HuH-7.5 (cell line): ENCODE data around the gene TPCN1.

Experiments used
- DNase-seq: peaks from one replicate; pipeline ENCODE4 v3.0.0; 2011; ENCODE audit warnings: low spot score

Gene TPCN1

GRCh38 chr12:113221181-113221996 lies at the start of gene TPCN1:
Gene TPCN1 (plus strand): TSS chr12:113221464. CDS start chr12:113226853, 5,389 bp downstream.
- peak; percentile 92 for DNase-seq

DNA sequence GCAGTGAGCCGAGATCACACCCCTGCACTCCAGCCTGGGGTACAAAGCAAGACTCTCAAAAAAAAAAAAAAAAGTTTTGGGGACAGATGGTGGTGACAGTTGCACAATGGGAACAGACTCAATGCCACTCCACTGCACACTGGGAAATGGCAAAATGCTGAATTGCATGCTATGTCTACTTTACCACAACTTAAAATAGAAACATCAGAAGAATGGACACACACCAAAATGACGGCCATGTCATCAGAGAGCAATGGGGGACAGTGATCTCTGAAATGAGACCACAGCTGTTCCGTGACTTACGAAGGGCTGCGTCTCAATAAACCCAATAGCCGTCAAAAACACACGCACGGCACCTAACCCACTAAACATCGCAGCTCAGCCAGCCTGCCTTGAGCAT lies 49.7 kb upstream of the TPCN1 start:
- DNase-seq, result no peak

GRCh38 chr12:113172185-113172584 lies 49.1 kb upstream of the TPCN1 start:
- no peak for DNase-seq

DNA sequence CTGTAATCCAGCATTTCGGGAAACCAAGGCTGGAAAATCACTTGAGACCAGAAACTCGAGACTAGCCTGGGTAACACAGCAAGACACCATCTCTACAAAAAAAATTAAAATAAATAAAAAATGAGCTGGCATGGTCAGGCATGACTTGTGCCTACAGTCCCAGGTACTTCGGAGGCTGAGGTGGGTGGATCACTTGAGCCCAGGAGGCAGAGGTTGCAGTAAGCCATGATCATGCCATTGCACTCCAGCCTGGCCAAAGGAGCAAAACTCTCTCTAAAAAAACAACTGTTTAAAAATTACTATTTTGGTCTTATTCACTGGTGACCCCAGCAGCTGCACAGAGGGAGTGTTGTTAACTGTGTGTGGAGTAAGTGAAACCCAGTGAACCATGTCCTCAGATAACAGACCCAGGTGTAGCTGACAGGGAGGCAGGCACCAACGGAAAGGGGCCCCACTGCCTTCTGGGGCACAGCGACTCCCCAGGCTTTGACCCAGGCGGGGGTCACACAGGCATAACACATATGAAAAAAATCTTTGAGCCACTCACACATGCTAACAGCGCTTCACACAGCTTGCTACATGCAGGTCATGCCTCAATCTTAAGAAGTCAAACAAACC lies 48.1 kb upstream of the TPCN1 start:
- DNase-seq, result no peak

- DNase-seq, result peak; percentile 89
Observed at GRCh38 chr12:113174461-113175384, 46.5 kb upstream of the TPCN1 start.

DNA sequence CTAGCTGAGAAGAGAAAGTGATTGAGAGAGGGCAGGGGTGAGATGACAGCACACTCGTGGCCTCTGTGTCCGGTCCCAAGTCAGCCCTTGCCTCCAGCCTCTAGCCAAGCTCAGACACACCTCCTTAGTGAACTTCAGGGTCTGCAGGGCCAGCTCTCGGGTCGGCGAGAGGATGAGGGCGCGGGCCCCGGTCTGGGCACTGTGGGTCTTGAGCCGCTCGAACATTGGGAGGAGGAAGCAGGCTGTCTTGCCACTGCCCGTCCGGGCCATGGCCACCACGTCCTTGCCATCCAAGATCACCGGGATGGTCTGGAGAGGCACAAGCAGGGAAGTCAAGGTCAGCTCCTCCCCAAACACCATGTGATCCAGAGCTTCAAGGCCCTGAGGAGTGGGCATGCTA lies 42.2 kb upstream of the TPCN1 start:
- no peak for DNase-seq

DNA sequence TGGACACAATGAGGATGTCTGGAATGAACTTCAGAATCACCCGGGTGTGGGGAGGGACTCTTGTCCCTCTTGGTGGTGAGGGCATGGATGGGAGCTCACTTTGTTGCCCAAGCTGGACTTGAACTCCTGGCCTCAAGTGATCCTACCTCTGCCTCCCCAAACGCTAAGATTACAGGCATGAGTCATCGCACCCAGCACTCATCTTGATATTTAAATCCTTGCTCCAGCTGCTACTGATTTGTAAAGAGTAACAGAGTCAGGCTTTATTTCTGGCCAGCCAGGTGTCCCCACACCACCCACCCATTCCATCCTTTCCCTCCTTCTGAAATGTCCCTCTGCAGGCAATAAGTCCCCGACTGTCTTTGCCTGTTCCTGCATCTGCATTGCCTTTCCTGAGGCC lies 40.9 kb upstream of the TPCN1 start:
- no peak for DNase-seq

- DNase-seq, result no peak
Observed at GRCh38 chr12:113181975-113182374, 39.3 kb upstream of the TPCN1 start.

DNA sequence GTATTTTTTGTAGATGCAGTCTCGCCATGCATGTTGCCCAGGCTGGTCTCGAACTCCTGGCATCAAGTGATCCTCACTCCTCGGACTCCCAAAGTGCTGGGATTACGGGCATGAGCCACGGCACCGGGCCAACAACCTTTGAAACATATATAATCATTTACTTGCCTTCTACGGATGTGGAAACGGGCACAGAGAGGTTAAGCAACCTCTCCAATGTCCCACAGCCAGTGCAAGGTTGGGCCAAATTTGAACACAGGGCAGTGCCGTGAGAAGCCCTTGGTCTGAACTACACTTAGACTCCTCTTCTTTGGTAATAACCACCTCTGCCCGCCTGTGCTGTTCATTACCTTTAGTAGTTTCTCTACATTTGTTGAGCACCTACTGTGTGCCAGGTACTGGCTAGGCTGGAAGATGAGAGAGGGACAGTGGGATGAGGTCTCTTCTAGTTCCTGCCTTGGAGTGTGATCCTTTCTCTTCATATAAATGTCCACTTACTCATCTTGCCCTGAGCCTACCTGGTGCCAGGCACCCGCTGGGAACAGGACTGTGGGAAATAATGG lies 38.2 kb upstream of the TPCN1 start:
- DNase-seq, result no peak

GRCh38 chr12:113184098-113184899 lies 37.0 kb upstream of the TPCN1 start:
- DNase-seq, result no peak

GRCh38 chr12:113184900-113185179 lies 36.4 kb upstream of the TPCN1 start:
- peak; percentile 91 for DNase-seq

GRCh38 chr12:113185180-113186032 lies 35.9 kb upstream of the TPCN1 start, which contains the start of the genes DDX54 and RITA1:
Gene DDX54 (minus strand): TSS chr12:113185478. CDS start chr12:113185451, 27 bp downstream.
Gene RITA1 (plus strand): TSS chr12:113185721. CDS start chr12:113186747, 1,026 bp downstream.
- peak; percentile 65 for DNase-seq

GRCh38 chr12:113186033-113186365 lies 35.3 kb upstream of the TPCN1 start:
- no peak for DNase-seq

- DNase-seq, result no peak
Observed at GRCh38 chr12:113186666-113187325, 34.5 kb upstream of the TPCN1 start.

- no peak for DNase-seq
Observed at GRCh38 chr12:113189361-113189760, 31.9 kb upstream of the TPCN1 start.

GRCh38 chr12:113190761-113191160 lies 30.5 kb upstream of the TPCN1 start:
- DNase-seq, result no peak

GRCh38 chr12:113191227-113191626 lies 30.0 kb upstream of the TPCN1 start:
- DNase-seq, result no peak

GRCh38 chr12:113194971-113195391 lies 26.3 kb upstream of the TPCN1 start:
- DNase-seq, result no peak

DNA sequence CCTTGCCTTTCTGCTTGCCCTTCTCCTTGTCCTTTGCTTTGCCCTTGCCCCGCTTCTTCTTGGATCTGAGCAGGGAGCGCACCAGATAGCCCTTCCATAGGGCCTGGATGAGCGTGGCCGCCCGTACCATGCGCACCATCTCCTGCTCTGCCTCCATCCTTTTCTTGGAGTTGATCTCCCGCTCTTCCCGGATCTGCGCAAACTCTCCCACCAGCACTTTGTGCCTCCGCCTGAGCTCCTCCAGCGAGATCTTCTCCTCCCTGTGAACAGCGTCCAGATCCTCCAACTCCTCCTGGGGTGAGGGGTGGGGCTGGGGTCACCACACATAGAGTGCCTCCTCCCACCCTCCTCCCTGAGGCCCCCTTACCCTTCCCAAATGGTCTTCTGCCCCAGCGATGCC lies 25.7 kb upstream of the TPCN1 start:
- no peak for DNase-seq

- no peak for DNase-seq
Observed at GRCh38 chr12:113196582-113196981, 24.7 kb upstream of the TPCN1 start.
